PFSK-1 (cell line): ENCODE measurements around the gene LRRC72.

Experiments used
- FOXP2 ChIP-seq: optimal IDR thresholded peaks from 2 replicates; pipeline ENCODE3; 2011; ENCODE audit warnings: borderline replicate concordance, control low read depth, inconsistent platforms; ENCODE audit not compliant: insufficient read depth; ENCODE audit errors: extremely low read length, extremely low read depth
- POLR2AphosphoS5 ChIP-seq: IDR thresholded peaks from 2 replicates; pipeline ENCODE4 v1.6.1; 2012; ENCODE audit warnings: low read depth, mild to moderate bottlenecking, control low read depth, low read length, moderate library complexity
- REST ChIP-seq, 2 experiments: IDR thresholded peaks; 2 replicates each; pipeline versions ENCODE4 v1.6.1 to v1.8.0; 2011 to 2012; ENCODE audit warnings: low read depth in 2 of 2, low read length in 2 of 2, control low read depth in 1 of 2, inconsistent platforms in 1 of 2, mild to moderate bottlenecking in 1 of 2, moderate library complexity in 1 of 2; ENCODE audit not compliant: insufficient read depth in 1 of 2
- SIN3A ChIP-seq: IDR thresholded peaks from 2 replicates; pipeline ENCODE4 v1.6.1; 2012; ENCODE audit warnings: mild to moderate bottlenecking, low read length, moderate library complexity, borderline replicate concordance; ENCODE audit not compliant: insufficient read depth
- TAF1 ChIP-seq: IDR thresholded peaks from 2 replicates; pipeline ENCODE4 v1.6.1; 2012; ENCODE audit warnings: low read length, control low read depth, borderline replicate concordance; ENCODE audit not compliant: insufficient read depth

The LRRC72 gene

GRCh38 chr7:16564909-16565426 is 38.3 kb downstream of the LRRC72 start:
- TF ChIP-seq SIN3A (no peak), POLR2AphosphoS5 (no peak), TAF1 (no peak), FOXP2 (no peak), REST (IDR thresholded peaks at IDR 0.05; ENCODE audit: insufficient read depth in 1 of 2, low read depth in 2 of 2, low read length in 2 of 2) (no peak)

DNA sequence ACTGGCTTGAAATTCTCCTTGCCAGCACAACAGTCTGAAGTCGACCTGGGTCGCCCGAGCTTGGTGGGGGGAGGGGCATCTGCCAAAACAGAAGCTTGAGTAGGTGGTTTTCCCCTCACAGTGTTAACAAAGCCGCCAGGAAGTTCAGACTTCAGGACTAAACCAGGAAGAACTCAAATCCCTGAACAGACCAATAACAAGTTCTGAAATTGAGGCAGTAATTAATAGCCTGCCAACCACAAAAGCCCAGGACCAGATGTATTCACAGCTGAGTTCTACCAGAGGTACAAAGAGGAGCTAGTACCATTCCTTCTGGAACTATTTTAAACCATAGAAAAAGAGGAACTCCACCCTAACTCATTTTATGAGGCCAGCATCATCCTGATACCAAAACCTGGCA is 45.3 kb downstream of the LRRC72 start:
- TF ChIP-seq FOXP2: no peak
- no peak for TF ChIP-seq POLR2AphosphoS5
- TF ChIP-seq REST (IDR thresholded peaks at IDR 0.05; ENCODE audit: insufficient read depth in 1 of 2, low read depth in 2 of 2, low read length in 2 of 2): no peak

DNA sequence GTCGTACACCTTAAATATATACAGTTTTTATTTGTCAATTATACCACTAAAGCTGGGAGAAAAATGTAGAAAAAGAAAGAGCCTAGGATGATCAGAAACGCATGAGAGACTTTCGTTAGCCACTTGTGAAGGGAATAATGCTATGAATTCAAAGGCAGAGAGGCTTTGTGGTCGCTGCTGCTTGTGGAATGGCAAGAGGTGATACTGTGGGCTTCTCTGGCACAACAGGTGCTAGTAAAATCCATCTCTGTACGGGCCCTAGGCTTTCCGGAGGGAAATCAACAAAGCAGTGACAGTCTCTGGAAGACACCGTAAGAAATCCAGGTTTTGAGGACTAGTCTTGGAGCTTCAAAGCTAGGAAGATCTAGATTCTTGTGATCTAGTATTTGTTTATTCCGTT is 52.6 kb downstream of the LRRC72 start:
- TF ChIP-seq FOXP2 (no peak), SIN3A (no peak), TAF1 (no peak), POLR2AphosphoS5 (no peak)

- TF ChIP-seq TAF1 (no peak), POLR2AphosphoS5 (no peak), REST (IDR thresholded peaks at IDR 0.05; ENCODE audit: insufficient read depth in 1 of 2, low read depth in 2 of 2, low read length in 2 of 2) (no peak), FOXP2 (no peak), SIN3A (no peak)
Observed at GRCh38 chr7:16581286-16581685, 54.7 kb downstream of the LRRC72 start.

- TF ChIP-seq TAF1: no peak
- no peak for TF ChIP-seq SIN3A
- no peak for TF ChIP-seq POLR2AphosphoS5
- no peak for TF ChIP-seq FOXP2
- TF ChIP-seq REST (IDR thresholded peaks at IDR 0.05; ENCODE audit: insufficient read depth in 1 of 2, low read depth in 2 of 2, low read length in 2 of 2): no peak
Observed at GRCh38 chr7:16583834-16584233, 57.2 kb downstream of the LRRC72 start.
